Dermis microvascular lymphatic vessel endothelial cell (primary cell): ENCODE data around the gene GARS1. TPM values are rescaled to one million over a fixed set of nuclear protein-coding genes. Genes with fewer than 3 reads are reported as not detected.
A peak's percentile ranks its signal among the peaks of the same experiment; 100 is the strongest.

ENCODE experiments used
- DNase-seq, 2 donors: peaks; one replicate each; pipeline versions ENCODE4 v3.0.0 to v3.0.0-alpha.2; 2010; ENCODE audit warnings: low read depth in 2 of 2
- total RNA-seq: library from RNA; depleted of rRNA; stranded (reverse); fragments of >200 nt; gene quantifications from 2 replicates; pipeline ENCODE4 v1.2.1, GENCODE V29; 2014

Gene GARS1
- total RNA-seq, 1 donor from 2014 or later = 68.9 TPM

DNA sequence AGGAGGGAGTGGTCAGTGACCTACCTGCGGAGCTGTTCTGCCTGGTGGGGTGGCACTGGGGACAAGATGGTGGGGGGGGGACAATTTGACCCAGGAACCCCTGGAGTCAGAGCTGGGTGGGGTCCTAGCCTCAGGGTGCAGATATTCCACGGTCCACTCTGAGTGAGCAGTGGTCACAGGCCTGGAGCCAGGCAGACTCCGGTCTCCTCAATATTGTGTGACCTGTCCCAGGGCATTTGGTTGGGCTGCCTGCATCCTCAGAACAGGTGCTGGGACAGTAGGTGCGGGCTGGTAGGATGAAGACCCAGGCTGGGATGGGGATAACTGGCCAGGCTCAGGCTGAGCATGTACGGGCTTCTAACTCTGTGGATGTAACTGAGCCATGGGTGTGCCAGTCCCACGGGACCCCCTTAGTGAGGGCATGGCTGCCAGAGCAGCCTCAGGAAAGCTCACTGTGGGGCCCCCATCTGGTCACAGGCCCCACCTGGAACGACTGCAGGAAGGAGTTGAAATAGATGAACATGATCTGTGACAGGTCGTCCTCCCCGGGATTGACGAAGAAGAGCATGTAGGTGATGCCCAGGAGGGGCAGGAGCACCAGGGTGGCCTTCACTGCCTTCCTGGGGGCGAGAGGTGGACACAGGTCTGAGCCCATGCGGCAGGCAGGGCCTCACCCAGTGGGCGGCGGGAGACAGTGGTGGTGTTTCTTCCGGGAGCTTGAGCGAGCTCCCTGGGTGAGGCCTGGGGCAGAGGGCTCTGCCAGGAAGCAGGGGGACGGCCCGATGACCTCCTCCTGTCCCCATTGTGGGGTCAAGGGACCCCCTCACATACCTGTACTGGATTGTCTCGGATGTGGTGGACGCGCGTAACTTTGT, 60.7 kb downstream of the GARS1 start:
- no peak for DNase-seq

DNA sequence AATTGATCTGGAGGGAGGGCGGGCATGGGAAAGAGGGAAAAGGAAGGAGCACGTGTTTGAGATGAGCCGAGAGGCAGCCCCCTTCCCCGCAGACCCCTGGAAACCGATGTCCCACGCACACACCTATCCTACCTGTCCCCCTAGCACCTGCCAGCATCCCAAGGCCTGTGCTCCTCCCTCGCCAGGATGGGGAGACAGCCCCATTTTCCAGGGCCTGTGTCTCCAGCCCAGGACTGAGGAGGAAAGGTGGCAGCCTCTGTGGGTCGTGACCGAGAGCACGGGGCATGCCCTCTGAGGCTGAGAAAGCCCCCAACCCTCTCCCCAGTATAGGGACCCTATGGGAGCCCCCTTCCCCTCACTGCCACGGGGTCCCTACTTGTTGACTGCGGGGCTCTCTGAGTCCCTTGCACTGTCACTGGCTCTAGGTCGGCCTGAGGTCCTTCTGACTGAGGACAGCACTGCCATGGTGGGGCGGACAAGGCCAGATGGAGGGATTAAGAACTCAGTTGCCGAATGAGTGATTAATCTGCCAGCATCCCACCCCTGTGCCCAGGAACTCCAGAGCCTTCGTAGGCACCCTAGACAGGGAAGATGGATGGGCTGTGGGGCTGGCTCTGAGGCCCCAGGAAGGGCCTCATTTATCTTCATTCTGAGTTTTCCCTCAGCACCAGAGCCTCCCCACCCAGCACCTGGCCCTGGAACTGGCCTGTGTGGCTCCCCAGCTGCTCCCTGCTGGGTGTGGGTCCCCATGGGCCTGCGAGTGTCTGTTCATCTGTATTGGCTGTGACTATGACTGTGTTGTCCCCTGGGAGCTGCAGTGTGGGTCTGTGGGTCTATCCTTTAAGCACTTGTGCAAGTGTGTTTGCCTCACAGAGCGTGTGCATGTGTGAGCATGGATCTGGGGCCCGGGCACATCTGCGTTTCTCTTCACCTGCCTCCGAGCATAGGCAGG, 61.6 kb downstream of the GARS1 start:
- no peak for DNase-seq

DNA sequence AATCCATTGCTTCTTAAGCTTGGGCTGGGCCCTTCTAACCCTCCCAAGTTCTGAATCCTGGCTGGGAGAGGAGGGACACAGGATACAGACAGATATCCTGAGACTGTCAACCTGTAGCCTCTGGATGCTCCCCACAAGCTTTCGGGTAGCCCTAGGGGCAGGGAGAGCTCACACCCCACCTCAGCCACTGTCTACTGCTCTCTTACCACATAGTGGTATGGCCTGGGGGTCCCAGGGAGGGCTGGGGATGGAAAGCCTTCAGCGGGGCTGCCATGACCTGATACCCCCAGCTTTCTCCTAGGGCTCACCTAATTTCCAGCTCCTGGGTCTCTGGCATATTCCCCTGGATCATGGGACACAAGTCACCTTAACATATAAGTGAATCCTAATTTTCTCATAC, 62.5 kb downstream of the GARS1 start:
- DNase-seq = no peak

GRCh38 chr7:30658479-30659074, 63.9 kb downstream of the GARS1 start:
- no peak for DNase-seq

DNA sequence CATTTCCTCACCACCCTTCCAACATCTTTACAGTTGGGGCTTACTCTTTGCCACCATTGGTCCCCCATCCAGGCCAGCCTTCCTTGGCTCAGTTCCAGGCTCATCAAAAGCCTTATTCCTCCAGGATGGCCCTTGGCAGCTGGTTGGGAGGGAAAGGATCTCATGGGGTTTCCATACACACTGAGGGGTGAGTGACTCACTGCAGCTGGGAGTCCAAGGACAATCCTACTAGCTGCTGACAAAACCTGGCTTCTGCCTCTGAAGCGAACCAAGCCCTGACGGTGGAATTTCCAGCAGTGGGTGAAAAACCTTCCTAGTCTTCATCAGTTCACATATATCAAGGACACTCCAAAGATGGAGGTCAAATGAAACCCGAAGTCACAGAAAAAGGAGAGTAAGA, 64.6 kb downstream of the GARS1 start:
- no peak for DNase-seq

DNA sequence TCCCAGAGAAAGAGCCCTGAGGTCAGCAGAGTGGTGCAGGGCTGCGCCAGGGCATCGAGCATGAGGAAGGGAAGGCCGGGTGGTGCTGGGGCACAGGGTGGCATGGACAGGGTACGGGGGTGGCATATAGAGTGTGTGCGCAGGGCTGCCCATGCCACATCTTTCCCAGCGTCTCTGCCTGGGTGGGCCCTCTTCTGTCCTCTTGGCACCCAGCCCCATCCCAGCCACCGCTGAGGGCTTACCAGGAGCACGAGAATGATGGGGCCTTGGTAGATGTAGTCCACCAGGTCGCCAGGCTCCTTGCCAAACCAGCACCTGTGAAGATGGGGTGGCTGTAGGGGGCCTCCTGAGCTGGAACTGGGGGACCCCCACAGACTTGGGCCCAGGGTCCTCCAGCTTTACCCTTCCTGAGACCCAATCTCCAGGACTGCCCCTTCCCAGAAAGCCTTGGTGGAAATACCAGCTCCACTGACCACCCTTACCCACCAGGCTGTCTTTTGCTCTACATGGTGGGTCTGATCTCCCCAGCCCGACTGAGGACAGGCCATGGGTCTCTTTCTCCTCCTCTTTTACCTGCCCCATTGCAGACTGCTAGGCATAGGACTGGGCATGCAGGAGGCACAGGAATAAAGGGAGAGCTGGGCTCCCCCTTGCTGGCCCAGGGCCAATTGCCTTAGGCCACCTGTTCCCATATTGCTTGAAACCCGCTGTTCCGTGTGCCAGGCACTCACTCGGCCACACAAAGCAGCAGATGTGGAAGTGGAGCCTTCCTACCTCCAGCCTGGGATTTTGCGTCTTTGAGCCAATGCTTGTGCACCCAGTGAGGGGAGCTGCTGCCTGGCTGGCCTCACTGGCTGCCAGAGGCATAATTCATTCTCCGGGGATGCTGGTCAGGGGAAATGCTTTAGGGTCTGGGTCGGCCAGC, 65.9 kb downstream of the GARS1 start:
- DNase-seq = no peak

GRCh38 chr7:30661926-30662325, 67.2 kb downstream of the GARS1 start:
- no peak for DNase-seq

DNA sequence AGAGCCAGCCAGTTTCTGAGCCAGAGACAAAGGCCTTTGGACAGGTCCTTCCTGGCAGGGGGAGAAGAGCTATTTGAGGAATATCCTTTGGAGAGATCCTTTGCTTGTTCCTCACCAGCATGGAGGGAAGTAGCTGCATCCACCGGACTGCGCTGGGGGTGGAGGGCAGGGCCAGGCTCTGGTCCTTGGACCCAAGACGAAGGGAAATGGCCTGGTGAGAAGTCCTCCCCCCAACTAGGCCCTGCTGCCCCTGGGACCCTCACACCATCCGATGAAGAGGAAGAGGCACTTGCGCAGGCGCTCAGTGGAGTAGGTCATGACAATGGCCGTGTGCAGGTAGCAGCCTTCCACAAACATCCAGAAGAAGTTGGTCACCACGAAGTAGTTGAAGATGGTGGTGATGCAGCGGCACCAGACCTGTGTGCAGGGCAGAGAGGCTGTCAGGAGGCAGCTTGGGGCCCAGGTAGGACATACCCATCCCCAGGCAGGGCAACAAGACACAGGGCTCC, 67.8 kb downstream of the GARS1 start:
- DNase-seq = no peak

DNA sequence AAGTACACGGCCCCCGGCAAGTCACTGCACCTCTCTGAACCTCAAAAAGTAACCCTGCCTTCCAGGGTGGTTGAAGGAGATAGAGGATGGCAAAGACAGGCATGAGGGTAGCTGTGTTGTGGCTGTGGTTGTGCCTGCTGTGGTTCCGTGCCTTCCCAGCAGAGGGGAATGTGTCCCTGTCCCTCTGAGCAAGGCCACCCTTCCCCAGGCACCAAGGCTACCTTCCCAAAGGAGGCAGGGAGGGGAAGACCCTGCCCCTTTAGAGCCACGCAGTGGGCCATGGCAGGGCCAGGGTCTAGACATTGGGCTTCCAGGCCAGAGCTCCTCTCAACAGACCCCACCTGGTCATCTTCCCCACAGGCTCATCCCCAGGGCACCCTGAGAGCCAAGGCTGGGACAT, 68.7 kb downstream of the GARS1 start:
- DNase-seq = no peak

DNA sequence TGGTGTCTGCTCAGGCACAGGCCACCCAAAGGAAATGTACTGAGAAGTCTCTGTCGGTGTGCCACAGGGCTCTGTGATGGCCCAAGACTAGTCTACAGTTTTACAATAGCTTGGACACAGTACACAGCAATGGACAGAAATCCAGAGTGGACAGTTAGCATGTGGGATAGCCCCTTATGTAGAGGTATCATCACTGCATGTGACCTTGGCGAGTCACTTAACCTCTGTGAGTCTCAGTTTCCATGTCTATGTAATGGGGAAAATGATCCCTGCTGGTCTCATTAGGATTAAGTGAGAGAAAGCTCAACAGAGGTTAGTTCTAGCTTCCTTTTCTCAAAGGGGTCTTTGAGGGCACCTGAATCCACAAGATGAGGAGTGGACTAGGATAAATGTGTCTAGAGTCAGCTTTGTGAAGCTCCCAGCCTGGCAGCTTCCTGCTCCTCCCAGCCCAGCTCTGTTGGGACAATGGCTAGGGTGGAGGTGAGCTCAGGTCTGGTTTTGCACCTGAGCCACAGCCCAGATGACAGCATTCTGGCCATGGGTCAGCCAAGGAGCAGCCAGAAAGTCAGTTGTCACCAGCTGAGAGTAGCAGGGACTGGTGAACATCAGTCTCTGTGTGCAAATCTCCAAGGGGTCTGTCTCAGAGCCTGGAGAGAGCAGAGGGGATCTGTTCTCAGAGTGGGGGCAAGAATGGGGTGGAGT, 69.7 kb downstream of the GARS1 start:
- DNase-seq = no peak

GRCh38 chr7:30665043-30665442, 70.4 kb downstream of the GARS1 start:
- DNase-seq = no peak

GRCh38 chr7:30665449-30665848, 70.8 kb downstream of the GARS1 start:
- no peak for DNase-seq

DNA sequence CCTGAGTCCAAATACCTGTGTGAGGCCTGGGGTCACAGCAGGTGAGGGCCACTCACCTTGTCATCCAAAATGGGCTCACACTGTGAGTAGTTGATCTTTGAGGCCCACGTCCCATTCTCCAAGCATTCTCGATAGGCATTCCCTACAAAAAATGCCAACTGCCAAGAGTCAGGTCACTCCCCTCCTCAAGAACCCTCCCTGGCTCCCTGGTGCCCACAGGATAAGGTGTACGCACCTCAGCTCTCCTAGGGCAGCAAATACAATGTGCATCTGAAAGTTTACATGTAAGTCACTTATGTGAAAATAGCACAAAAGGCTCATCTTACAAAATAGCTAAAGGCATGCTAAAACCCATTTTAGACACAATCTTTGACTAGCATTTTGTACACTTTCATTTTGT, 72.5 kb downstream of the GARS1 start:
- DNase-seq = no peak

DNA sequence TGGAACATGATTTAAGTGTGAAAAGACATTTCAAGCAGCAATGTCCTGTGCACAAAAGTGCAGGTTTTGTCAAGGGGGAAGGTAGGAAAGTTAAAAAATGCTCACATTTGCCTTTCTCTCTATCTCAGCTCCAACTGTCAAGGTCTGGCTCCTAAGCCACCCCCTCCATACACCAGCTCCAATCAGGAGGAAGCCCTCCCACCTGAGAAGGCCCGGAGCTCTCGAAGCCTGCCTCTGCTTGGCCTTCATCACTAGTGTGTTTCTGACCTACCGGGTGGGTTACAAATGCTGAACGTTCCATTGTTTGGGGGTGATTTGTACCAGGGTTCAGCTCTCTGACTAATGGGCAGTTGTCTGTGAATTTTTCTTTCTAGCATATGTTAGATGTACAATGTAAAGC, 73.4 kb downstream of the GARS1 start:
- no peak for DNase-seq

GRCh38 chr7:30671793-30672465, 77.3 kb downstream of the GARS1 start:
- DNase-seq = peak; percentile 3 to 81

- no peak for DNase-seq
Observed at GRCh38 chr7:30674420-30674819, 79.7 kb downstream of the GARS1 start.

- DNase-seq = no peak
Observed at GRCh38 chr7:30674876-30675275, 80.2 kb downstream of the GARS1 start.

DNA sequence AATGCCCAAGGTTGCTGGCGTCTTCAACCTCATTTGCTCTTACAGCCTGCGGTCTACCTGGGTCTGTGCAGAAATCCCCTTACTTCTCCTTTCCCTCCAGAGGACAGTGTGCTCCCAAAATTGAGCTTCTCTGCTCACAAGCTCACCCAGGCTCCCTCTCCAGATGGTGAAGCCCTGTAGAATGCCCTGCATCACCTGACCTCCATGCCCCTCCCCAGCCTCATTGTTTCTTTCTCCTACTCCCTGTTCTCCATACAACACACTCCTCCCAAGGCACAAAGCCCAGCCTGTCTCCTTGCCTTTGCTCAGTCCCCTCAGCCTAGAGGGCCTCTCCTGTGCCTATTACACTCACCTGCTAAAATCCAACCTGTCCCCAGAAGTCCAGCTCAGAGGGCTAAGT, 84.1 kb downstream of the GARS1 start:
- DNase-seq = no peak

GRCh38 chr7:30679664-30680063, 85.0 kb downstream of the GARS1 start:
- DNase-seq = no peak
